T-helper 1 cell treated with Interleukin-12 subunit alpha and Interleukin-12 subunit beta and Interleukin-4 antibody, amounts not matched to agents 30 ng/mL and 1 ng/mL, for 36 hours (primary cell): Measurements from ENCODE around the gene PDGFB. TPM values are rescaled to one million over a fixed set of nuclear protein-coding genes. Genes with fewer than 3 reads are reported as not detected.

Experiments
- intact Hi-C: fragments of 100-400 bp; cut with micrococcal nuclease; formaldehyde crosslinking; loops from one replicate; pipeline ENCODE4 v1.15.1; 2024
- total RNA-seq: library from RNA; stranded (reverse); gene quantifications from 2 replicates; pipeline ENCODE4 v1.2.3, GENCODE V29; 2022

PDGFB gene
- total RNA-seq, 1 donor from 2014 or later, result 0.83 TPM

DNA sequence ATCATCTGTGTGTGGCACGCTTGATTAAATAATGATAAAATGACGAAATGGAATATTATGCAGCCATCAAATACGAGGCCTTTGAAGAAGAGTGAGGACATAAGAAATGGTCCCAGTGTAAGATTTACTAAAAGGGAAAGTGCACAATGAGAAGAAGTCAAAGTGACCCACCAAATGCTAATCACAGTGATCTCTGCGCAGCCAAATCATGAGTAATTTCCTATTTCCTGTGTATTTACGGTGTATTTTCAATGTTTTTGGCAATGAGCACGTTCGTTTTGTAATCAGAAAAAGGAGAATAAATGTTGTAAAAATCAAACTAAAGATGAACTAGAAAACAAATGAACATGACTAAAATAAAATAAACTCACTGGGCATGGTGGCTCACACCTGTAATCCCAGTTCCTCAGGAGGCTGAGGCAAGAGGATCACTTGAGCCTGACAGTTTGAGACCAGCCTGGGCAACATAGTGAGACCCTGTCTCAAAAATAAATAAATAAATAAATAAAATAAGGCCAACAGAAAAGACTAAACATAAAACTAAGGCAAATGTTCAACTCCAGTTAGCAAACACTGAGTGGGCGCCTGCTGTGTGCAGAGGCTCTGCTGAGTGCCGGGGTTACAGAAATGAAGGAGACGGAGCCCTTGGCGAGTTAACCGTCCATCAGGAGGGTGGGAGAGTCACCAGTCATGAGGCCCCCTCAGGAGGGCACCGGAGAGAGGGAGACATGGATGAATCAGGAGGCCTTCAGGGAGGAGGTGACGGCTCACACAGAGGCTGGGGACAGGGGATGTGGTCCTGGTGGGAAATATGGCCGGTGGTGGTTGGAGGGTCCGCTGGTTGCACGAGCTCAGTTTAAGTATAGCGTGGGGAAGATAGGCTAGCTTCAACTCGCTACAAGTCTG is 66.3 kb downstream of the PDGFB start:
- intact Hi-C loops, result no loop called here

- intact Hi-C loops, result no loop called here
Measured at GRCh38 chr22:39177791-39178190, 67.0 kb downstream of the PDGFB start.

GRCh38 chr22:39177456-39177775 is 67.4 kb downstream of the PDGFB start:
- intact Hi-C loops, result no loop called here

DNA sequence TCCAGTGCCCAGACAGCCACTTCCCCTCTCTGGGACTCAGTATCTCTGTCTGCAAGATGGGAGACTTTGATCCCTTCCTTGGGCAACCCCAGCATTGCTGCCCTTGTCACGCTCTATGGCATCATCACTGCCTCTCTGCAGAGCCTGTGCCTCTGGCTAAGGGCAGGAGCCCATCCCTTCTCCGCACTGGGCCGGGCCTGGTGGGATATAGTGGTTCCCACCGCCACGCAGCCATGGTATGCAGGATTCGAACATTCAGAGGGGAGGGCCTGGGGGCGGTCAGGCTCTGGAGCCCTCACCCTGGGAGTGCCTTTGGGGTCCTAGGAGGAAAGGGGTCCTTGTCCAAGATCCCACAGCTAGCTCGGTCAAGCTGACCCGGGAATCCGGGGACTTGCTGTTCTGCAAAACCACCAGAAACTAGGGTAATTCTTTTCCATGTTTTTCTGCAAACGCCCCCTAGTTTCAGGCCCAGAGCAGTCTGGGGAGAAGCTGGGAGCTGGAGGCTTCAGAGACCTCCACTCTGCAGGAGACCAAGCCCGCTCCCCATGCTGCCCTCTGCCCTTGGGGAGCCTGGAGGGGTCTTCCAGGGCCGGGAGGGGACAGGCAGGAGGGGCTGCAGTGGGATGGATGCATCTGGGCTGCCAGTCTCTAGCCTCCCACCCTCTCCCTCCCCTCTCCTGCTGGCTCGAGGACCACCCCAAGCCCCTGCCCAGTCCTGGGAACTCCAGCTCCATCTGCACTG is 67.9 kb downstream of the PDGFB start:
- intact Hi-C loops, result no loop called here

GRCh38 chr22:39176143-39176713 is 68.6 kb downstream of the PDGFB start:
- intact Hi-C loops, result no loop called here

- intact Hi-C loops, result no loop called here
Measured at GRCh38 chr22:39175353-39176142, 69.2 kb downstream of the PDGFB start.

DNA sequence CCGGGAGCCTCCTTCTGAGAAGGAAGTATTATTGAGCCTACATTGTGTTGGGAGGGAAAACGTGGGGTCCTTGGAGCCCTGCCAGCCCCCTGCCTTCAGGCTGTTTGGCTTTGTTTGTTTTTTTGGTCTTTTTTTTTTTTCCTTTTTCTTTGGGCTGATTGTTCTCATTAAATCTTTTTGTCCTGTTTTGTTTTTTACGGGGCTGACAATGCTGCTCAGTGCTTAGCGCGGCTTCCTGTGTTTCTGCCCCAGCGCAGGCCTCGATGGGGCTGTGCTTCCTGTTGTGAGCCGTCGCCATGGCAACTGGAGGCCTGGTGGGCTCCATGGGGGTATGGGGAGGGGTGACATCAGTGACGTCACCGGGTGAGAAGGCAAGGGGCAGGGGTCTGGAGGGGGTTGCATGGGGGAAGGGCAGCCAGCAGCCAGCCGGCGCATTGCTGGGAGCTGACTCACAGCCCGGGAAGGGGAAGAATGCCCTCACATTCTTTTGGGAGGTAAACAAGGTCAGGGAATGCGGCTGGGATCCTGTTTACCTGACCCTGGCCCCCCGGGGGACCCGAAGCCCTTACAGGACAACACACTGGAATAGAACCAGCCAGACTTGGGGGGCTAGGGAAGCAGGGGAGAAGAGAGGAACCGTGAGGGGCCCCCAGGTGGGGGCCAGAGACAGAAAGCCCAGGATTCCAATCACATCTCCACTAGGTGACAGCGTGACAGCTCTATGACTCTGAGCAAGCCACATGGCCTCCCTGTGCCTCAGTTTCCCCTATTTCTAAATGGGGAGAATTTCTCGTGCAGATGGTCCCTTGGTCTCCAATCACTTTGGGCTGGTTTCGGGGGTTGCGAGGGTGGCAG is 70.1 kb downstream of the PDGFB start:
- intact Hi-C loops, result loop anchor here (5.0 kb wide), 2 partner anchors 63 to 358 kb away; partner anchors contain the start of gene RPS19BP1

GRCh38 chr22:39173787-39174497 is 70.8 kb downstream of the PDGFB start:
- intact Hi-C loops, result loop anchor here (5.0 kb wide), 2 partner anchors 63 to 358 kb away; partner anchors contain the start of gene RPS19BP1

Other genes with a start within 250 kb of the PDGFB start
- gene APOBEC3C, start 230.7 kb downstream of the PDGFB start, total RNA-seq, result 98.2 and 99.8 TPM in 2 replicates
- gene APOBEC3D, start 223.9 kb downstream of the PDGFB start, total RNA-seq, result 39.1 and 41.1 TPM in 2 replicates
- 39.6 and 45.3 TPM in 2 replicates for gene APOBEC3F, start 204.1 kb downstream of the PDGFB start, total RNA-seq
- 110 and 112 TPM in 2 replicates for gene APOBEC3G, start 167.7 kb downstream of the PDGFB start, total RNA-seq
- 23.2 and 25.7 TPM in 2 replicates for gene APOBEC3H, start 147.7 kb downstream of the PDGFB start, total RNA-seq
- gene CBX7, start 92.3 kb downstream of the PDGFB start, total RNA-seq, result 11.0 and 11.7 TPM in 2 replicates
- 1,370 and 1,385 TPM in 2 replicates for gene RPL3, start 74.6 kb upstream of the PDGFB start, total RNA-seq
- gene SYNGR1, start 105.0 kb upstream of the PDGFB start, total RNA-seq, result not detected in 2 replicates
- 29.0 and 36.9 TPM in 2 replicates for gene TAB1, start 154.8 kb upstream of the PDGFB start, total RNA-seq
- gene MGAT3, start 212.0 kb upstream of the PDGFB start, total RNA-seq, result 2.9 and 3.9 TPM in 2 replicates